ENCODE data around the gene RGS9. TPM values are rescaled to one million over a fixed set of nuclear protein-coding genes. Genes with fewer than 3 reads are reported as not detected.
"Not testable (repeated sequence)": the region's sequence is repeated elsewhere in the genome, so short reads cannot be mapped to it uniquely, and the experiment has no call there.

The RGS9 gene
- total and polyA plus RNA-seq, 2 experiments from 2014 or later, result 12.8 to 29.6 TPM

DNA sequence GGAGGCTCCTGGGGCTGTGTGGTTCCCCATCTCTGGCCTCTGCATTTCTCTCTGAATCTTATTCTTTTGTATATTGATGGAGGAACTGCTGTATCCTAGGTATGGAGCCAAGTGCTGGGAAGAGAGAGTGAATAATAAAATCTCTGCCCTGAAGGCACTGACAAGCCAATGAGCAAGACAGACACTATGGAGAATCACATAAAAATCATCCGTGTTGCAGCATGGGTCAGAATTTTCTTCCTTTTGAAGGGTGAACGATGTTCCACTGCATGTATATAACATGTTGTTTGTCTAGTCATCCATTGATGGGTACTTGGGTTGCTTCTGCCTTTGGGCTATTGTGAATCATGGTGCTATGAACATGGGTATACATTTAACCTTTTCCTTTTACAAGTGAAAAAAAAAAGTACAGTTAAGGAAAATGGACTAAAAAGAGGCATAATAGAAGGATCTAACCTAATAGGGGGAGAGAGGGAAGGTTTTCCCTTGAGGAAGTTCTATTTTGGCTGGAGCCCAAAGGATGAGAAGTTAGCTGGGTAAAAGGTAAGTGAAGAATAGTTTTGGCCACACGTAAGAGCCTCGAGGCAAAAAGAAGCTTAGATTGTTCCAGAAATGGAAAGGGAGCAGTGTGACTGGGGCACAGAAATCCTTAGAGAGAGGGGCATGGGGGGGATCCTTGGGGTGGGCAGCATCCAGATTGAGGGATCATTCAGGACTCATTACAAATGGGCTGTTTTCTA is 48.4 kb upstream of the RGS9 start (continued):
- TF ChIP-seq, protein P1, sequence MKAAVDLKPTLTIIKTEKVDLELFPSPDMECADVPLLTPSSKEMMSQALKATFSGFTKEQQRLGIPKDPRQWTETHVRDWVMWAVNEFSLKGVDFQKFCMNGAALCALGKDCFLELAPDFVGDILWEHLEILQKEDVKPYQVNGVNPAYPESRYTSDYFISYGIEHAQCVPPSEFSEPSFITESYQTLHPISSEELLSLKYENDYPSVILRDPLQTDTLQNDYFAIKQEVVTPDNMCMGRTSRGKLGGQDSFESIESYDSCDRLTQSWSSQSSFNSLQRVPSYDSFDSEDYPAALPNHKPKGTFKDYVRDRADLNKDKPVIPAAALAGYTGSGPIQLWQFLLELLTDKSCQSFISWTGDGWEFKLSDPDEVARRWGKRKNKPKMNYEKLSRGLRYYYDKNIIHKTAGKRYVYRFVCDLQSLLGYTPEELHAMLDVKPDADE (IDR thresholded peaks at IDR 0.05), result no peak
- TF ChIP-seq JUNB (IDR thresholded peaks at IDR 0.05; ENCODE audit: unreplicated experiment) (no peak), EZH2 (IDR thresholded peaks at IDR 0.05; ENCODE audit: low read depth, unreplicated experiment) (no peak)

GRCh38 chr17:65092262-65092661 is 44.9 kb upstream of the RGS9 start:
- no peaks in the 10 kb centered on the region for H3K4me1 ChIP-seq (ENCODE audit: insufficient read depth)
- no peak overlapping the region for H3K27ac ChIP-seq (ENCODE audit: low read depth)
- no peak for ATAC-seq
- H4K20me1 ChIP-seq (replicated peaks; ENCODE audit: insufficient read depth), result no peaks in the 10 kb centered on the region
- H3K9me2 ChIP-seq (ENCODE audit: insufficient read depth), result 0 out of 2 replicates have a peak, but pooled peaks cover 5% of the 10 kb centered on the region
- no peak overlapping the region for H3K4me3 Mint-ChIP-seq
- H3K4me2 ChIP-seq, result no peak overlapping the region
- H3K79me2 ChIP-seq (replicated peaks; ENCODE audit: insufficient read depth), result no peaks in the 10 kb centered on the region
- no peaks in the 10 kb centered on the region for H3K36me3 ChIP-seq (ENCODE audit: insufficient read depth)
- H3K9me3 Mint-ChIP-seq, result no peaks in the 10 kb centered on the region; the same call in 2 of the 3 replicates
- H3K27ac Mint-ChIP-seq, result no peak overlapping the region
- H3K4me1 Mint-ChIP-seq, result no peaks in the 10 kb centered on the region
- H3K27me3 ChIP-seq (ENCODE audit: insufficient read depth), result no peaks in the 10 kb centered on the region
- no peaks in the 10 kb centered on the region for H3K36me3 Mint-ChIP-seq (ENCODE audit: low read depth)
- DNase-seq (ENCODE audit: low spot score), result no peak
- H2AFZ ChIP-seq, result no peak overlapping the region
- TF ChIP-seq CTCF (conservative IDR thresholded peaks at IDR 0.05; ENCODE audit: low read depth in 2 of 2), result no peak
- H3F3A ChIP-seq (replicated peaks; ENCODE audit: low read depth), result no peaks in the 10 kb centered on the region
- peaks cover 2% of the 10 kb centered on the region for H3K27me3 Mint-ChIP-seq (ENCODE audit: insufficient read depth, low read depth, poor library complexity)
- H3K4me3 ChIP-seq, result no peak overlapping the region

DNA sequence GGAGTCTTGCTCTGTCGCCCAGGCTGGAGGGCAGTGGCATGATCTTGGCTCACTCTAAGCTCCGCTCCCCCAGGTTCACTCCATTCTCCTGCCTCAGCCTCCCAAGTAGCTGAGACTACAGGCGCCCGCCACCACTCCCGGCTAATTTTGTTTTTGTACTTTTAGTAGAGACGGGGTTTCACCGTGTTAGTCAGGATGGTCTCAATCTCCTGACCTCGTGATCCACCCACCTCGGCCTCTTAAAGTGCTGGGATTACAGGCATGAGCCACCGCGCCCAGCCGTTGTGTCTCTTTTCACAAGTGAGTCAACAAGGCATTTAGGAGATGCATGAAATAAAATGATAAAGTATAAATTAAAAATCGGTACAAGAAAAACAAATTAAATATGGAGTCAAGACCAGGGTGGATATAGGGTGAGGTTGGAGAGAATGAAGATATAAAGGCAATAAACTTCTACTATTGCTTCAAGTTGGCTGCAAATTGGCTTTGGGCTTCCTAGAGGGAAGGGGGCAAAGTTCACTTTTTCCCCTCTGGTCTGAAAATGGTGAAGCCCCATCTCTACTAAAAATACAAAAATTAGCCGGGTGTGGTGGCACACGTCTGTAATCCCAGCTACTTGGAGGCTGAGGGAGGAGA is 44.3 kb upstream of the RGS9 start:
- H3K4me1 ChIP-seq (ENCODE audit: insufficient read depth); H3K36me3 ChIP-seq (ENCODE audit: insufficient read depth); H3K4me1 Mint-ChIP-seq; H2AFZ ChIP-seq; H3K79me2 ChIP-seq (replicated peaks; ENCODE audit: insufficient read depth); H3K27me3 ChIP-seq (ENCODE audit: insufficient read depth); H3K4me3 Mint-ChIP-seq; H3F3A ChIP-seq (replicated peaks; ENCODE audit: low read depth); ATAC-seq; H3K4me2 ChIP-seq; DNase-seq (ENCODE audit: low spot score); H3K27me3 Mint-ChIP-seq (ENCODE audit: insufficient read depth, low read depth, poor library complexity); H3K27ac Mint-ChIP-seq; H3K4me3 ChIP-seq; H3K36me3 Mint-ChIP-seq (ENCODE audit: low read depth); H4K20me1 ChIP-seq (replicated peaks; ENCODE audit: insufficient read depth); H3K9me3 Mint-ChIP-seq; H3K27ac ChIP-seq (ENCODE audit: low read depth); H3K9me2 ChIP-seq (ENCODE audit: insufficient read depth): not testable (repeated sequence)
